Measurements from ENCODE around the gene FBXL19. TPM values are rescaled to one million over a fixed set of nuclear protein-coding genes. Genes with fewer than 3 reads are reported as not detected.

Gene FBXL19
- polyA plus RNA-seq, 1 of the 3 experiments (the other 2 are of a cell fraction), result 20.6 TPM

DNA sequence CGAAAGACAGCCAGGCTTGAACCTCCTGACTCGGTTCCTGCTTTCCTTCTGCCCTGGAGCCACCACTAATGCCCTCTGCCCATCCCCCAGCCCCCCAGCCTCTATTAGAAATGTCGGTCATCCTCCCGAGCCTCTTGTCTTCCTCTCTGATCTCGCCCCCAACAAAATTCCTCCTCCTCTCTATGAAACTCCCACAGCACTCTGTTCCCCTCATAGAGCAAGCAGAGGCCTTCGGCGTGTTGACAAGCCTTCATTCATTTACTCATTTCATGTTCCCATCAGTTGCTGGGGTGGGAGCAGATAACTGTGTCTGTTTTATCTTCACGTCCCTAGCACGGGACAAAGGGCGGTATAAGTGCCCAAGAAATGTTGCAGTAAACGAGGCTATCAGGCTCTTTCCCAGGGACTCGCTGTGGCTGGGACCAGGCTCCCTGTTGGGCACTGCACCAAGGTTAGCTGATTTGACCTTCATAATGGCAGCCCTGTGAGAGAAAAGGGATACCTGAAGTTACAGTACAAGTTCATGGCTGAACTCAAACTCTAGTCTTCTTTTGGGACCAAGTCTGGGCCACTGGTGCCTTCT, 7.8 kb downstream of the FBXL19 start:
- H3K79me2 ChIP-seq (ENCODE audit: insufficient read depth), result no peaks in the 10 kb centered on the region; the same call in 1 of the 2 replicates
- TF ChIP-seq FOXJ3 (CRISPR knock-in tag; IDR thresholded peaks at IDR 0.05), result no peak
- TF ChIP-seq, protein P1, sequence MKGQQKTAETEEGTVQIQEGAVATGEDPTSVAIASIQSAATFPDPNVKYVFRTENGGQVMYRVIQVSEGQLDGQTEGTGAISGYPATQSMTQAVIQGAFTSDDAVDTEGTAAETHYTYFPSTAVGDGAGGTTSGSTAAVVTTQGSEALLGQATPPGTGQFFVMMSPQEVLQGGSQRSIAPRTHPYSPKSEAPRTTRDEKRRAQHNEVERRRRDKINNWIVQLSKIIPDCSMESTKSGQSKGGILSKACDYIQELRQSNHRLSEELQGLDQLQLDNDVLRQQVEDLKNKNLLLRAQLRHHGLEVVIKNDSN (IDR thresholded peaks at IDR 0.05; ENCODE audit: borderline replicate concordance, low read depth), result no peak
- TF ChIP-seq, protein P2, sequence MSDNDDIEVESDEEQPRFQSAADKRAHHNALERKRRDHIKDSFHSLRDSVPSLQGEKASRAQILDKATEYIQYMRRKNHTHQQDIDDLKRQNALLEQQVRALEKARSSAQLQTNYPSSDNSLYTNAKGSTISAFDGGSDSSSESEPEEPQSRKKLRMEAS (IDR thresholded peaks at IDR 0.05; ENCODE audit: low read depth), result no peak
- TF ChIP-seq, protein P3, sequence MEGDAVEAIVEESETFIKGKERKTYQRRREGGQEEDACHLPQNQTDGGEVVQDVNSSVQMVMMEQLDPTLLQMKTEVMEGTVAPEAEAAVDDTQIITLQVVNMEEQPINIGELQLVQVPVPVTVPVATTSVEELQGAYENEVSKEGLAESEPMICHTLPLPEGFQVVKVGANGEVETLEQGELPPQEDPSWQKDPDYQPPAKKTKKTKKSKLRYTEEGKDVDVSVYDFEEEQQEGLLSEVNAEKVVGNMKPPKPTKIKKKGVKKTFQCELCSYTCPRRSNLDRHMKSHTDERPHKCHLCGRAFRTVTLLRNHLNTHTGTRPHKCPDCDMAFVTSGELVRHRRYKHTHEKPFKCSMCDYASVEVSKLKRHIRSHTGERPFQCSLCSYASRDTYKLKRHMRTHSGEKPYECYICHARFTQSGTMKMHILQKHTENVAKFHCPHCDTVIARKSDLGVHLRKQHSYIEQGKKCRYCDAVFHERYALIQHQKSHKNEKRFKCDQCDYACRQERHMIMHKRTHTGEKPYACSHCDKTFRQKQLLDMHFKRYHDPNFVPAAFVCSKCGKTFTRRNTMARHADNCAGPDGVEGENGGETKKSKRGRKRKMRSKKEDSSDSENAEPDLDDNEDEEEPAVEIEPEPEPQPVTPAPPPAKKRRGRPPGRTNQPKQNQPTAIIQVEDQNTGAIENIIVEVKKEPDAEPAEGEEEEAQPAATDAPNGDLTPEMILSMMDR (IDR thresholded peaks at IDR 0.05), result no peak
- TF ChIP-seq ELF1 (IDR thresholded peaks at IDR 0.05), result no peak
- CTCF ChIA-PET, result interaction anchor here (2.8 kb wide), 1 partner anchor 11 kb away, joined by 15 read pairs; no protein-coding TSS in a partner anchor
- H3F3A ChIP-seq (replicated peaks; ENCODE audit: insufficient read depth), result no peaks in the 10 kb centered on the region
- WGBS (ENCODE audit: low lambda C conversion rate), result 77% methylated on average over 12 of the region's 12 CpGs
- no peak overlapping the region for H3K4me3 ChIP-seq (ENCODE audit: low read depth in 2 of 2, low read length in 1 of 2)
- H3K4me1 ChIP-seq (ENCODE audit: control insufficient read depth in 1 of 2, insufficient read depth in 2 of 2, low read depth in 1 of 2, low read length in 1 of 2), result peaks cover 0 to 11% of the 10 kb centered on the region in 2 experiments; a peak in 1 of 4 replicates
- no peak overlapping the region for H3K4me2 ChIP-seq
- POLR2A ChIA-PET, result interaction anchor here (1.1 kb wide), 1 partner anchor 11 kb away, joined by 4 read pairs; no protein-coding TSS in a partner anchor
- H3K27me3 ChIP-seq (ENCODE audit: insufficient read depth), result no peaks in the 10 kb centered on the region
- no peak overlapping the region for H3K27ac ChIP-seq (ENCODE audit: low read depth in 2 of 2, low read length in 1 of 2)
- no peaks in the 10 kb centered on the region for H3K9me3 ChIP-seq
- DNase-seq, result no peak
- no peak overlapping the region for H3K9ac ChIP-seq
- no peak overlapping the region for H2AFZ ChIP-seq (ENCODE audit: low read depth)
- no peaks in the 10 kb centered on the region for H3K9me2 ChIP-seq
- peaks cover 35 to 55% of the 10 kb centered on the region in 2 experiments for H3K36me3 ChIP-seq (replicated peaks in 1 of 2; ENCODE audit: control insufficient read depth in 1 of 2, insufficient read depth in 2 of 2, low read length in 1 of 2)
- H4K20me1 ChIP-seq (ENCODE audit: insufficient read depth), result no peaks in the 10 kb centered on the region; the same call in 1 of the 2 replicates

DNA sequence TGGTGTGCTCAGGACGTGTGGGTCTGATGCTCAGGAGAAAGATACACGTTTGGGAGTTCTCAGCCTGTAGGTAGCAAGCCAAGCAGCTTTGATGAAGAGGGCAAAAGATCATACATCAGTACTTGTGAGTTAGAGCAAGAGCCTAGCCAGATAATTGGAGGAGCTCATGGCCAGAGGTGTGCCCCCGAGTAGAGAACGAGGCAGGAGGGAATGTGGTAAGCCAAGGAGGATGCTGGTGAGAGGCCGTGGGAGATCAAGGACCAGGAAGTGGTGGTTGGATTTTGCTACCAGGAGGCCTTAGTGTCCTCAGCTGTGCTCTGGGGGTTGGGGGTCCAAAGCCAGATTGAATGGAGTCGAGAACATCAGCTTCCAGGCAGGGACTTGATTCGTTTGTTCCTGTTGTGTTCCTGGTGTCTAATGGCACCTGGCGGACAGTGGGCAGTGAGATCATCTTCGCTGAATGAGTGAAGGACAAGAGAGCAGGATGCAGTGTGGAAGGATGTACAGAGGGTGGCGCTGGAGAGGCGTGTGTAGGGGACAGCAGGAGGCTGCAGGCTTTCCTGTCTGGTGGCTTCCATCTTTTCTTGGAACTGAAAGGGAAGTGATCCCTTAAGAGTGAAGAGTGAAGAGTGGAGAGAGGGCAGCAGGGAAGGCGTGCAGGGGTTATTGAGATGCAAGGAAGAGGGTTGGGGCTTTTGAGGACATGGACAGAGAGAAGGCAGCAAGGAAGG, 11.6 kb downstream of the FBXL19 start:
- TF ChIP-seq, protein P4, sequence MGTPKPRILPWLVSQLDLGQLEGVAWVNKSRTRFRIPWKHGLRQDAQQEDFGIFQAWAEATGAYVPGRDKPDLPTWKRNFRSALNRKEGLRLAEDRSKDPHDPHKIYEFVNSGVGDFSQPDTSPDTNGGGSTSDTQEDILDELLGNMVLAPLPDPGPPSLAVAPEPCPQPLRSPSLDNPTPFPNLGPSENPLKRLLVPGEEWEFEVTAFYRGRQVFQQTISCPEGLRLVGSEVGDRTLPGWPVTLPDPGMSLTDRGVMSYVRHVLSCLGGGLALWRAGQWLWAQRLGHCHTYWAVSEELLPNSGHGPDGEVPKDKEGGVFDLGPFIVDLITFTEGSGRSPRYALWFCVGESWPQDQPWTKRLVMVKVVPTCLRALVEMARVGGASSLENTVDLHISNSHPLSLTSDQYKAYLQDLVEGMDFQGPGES (IDR thresholded peaks at IDR 0.05; ENCODE audit: low read depth, low read length), result no peak
- TF ChIP-seq RAD21 (IDR thresholded peaks at IDR 0.05; ENCODE audit: low read length) (peak; percentile 37), SMC3 (IDR thresholded peaks at IDR 0.05; ENCODE audit: low read depth, low read length) (peak; percentile 24; the same call in 1 of the 2 replicates), MEF2A (IDR thresholded peaks at IDR 0.05; ENCODE audit: borderline replicate concordance, low read depth) (no peak)
- TF ChIP-seq, protein P3 (IDR thresholded peaks at IDR 0.05), result peak; percentile 62
- TF ChIP-seq, protein P5, sequence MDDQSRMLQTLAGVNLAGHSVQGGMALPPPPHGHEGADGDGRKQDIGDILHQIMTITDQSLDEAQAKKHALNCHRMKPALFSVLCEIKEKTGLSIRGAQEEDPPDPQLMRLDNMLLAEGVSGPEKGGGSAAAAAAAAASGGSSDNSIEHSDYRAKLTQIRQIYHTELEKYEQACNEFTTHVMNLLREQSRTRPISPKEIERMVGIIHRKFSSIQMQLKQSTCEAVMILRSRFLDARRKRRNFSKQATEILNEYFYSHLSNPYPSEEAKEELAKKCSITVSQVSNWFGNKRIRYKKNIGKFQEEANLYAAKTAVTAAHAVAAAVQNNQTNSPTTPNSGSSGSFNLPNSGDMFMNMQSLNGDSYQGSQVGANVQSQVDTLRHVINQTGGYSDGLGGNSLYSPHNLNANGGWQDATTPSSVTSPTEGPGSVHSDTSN (IDR thresholded peaks at IDR 0.05), result no peak
- no peaks in the 10 kb centered on the region for H3K9me2 ChIP-seq
- H3K9me3 ChIP-seq, result no peaks in the 10 kb centered on the region
- ChIA-PET POLR2A (interaction anchor here (0.7 to 1.0 kb wide), 2 partner anchors 126 to 130 kb away, joined by 3 read pairs; no protein-coding TSS in a partner anchor), CTCF (interaction anchor here (0.6 to 1.5 kb wide), 6 partner anchors 10 to 207 kb away, joined by 3 to 8 read pairs (median 3); partner anchors contain the start of gene FBXL19)
- no peaks in the 10 kb centered on the region; the same call in 1 of the 2 replicates for H4K20me1 ChIP-seq (ENCODE audit: insufficient read depth)
- H3K9ac ChIP-seq, result no peak overlapping the region
- DNase-seq, result peak; percentile 64
- no peak overlapping the region for H3K4me3 ChIP-seq (ENCODE audit: low read depth in 2 of 2, low read length in 1 of 2)
- H3F3A ChIP-seq (replicated peaks; ENCODE audit: insufficient read depth), result peaks cover 4% of the 10 kb centered on the region
- H3K79me2 ChIP-seq (ENCODE audit: insufficient read depth), result peaks cover 4% of the 10 kb centered on the region; the same call in 1 of the 2 replicates
- no peak overlapping the region for H3K27ac ChIP-seq (ENCODE audit: low read depth in 2 of 2, low read length in 1 of 2)
- WGBS (ENCODE audit: low lambda C conversion rate), result 65% methylated on average over 12 of the region's 12 CpGs
- H3K4me1 ChIP-seq (ENCODE audit: control insufficient read depth in 1 of 2, insufficient read depth in 2 of 2, low read depth in 1 of 2, low read length in 1 of 2), result no peaks in the 10 kb centered on the region
- H3K4me2 ChIP-seq, result no peak overlapping the region
- peaks cover 29 to 41% of the 10 kb centered on the region in 2 experiments for H3K36me3 ChIP-seq (replicated peaks in 1 of 2; ENCODE audit: control insufficient read depth in 1 of 2, insufficient read depth in 2 of 2, low read length in 1 of 2)
- H2AFZ ChIP-seq (ENCODE audit: low read depth), result no peak overlapping the region
- H3K27me3 ChIP-seq (ENCODE audit: insufficient read depth), result no peaks in the 10 kb centered on the region
